HEK293T (cell line): Measurements from ENCODE around the gene TPD52L2.
"Not testable (repeated sequence)": the region's sequence is repeated elsewhere in the genome, so short reads cannot be mapped to it uniquely, and the experiment has no call there.

Source experiments
- CTCF ChIA-PET: fragments of 350-600 bp; formaldehyde crosslinking; extraction: SDS; loops from one replicate; lab custom pipeline; 2021; ENCODE audit warnings: antibody characterized with exemption, inconsistent platforms; lab: Yijun Ruan, JAX
- POLR2A ChIA-PET: fragments of 350-600 bp; formaldehyde crosslinking; extraction: SDS; loops from one replicate; lab custom pipeline; 2020; ENCODE audit warnings: antibody characterized with exemption, inconsistent platforms; lab: Yijun Ruan, JAX
- DNase-seq: peaks from one replicate; pipeline ENCODE4 v3.0.0; 2012; ENCODE audit warnings: mixed read lengths; ENCODE audit errors: extremely low spot score
- ARNT ChIP-seq: fragments of 450-650 bp; IDR thresholded peaks from 2 replicates; pipeline ENCODE4 v1.6.1; 2017; ENCODE audit warnings: mild to moderate bottlenecking
- BHLHE40 ChIP-seq: fragments of 450-650 bp; IDR thresholded peaks from 2 replicates; pipeline ENCODE4 v1.6.1; 2016; ENCODE audit warnings: mild to moderate bottlenecking, moderate library complexity, borderline replicate concordance
- CTBP1 ChIP-seq: fragments of 450-650 bp; IDR thresholded peaks from 2 replicates; pipeline ENCODE4 v1.6.1; 2016; ENCODE audit warnings: borderline replicate concordance
- ELF4 ChIP-seq: fragments of 450-650 bp; IDR thresholded peaks from 2 replicates; pipeline ENCODE4 v1.6.1; 2017; ENCODE audit warnings: antibody characterized with exemption
- FOXA1 ChIP-seq: fragments of 450-650 bp; IDR thresholded peaks from 2 replicates; pipeline ENCODE4 v1.6.1; 2016; ENCODE audit warnings: mild to moderate bottlenecking
- FOXK2 ChIP-seq: fragments of 450-650 bp; IDR thresholded peaks from 2 replicates; pipeline ENCODE4 v1.6.1; 2016; ENCODE audit warnings: mild to moderate bottlenecking
- FOXM1 ChIP-seq: fragments of 450-650 bp; IDR thresholded peaks from 2 replicates; pipeline ENCODE4 v1.6.1; 2017; ENCODE audit warnings: mild to moderate bottlenecking, borderline replicate concordance
- HDGF ChIP-seq: fragments of 450-650 bp; IDR thresholded peaks from 2 replicates; pipeline ENCODE4 v1.6.1; 2017; ENCODE audit warnings: antibody characterized with exemption, borderline replicate concordance
- L3MBTL2 ChIP-seq: fragments of 450-650 bp; conservative IDR thresholded peaks from 2 replicates; pipeline ENCODE4 v1.6.1; 2016; ENCODE audit warnings: mild to moderate bottlenecking
- LEF1 ChIP-seq: fragments of 450-650 bp; IDR thresholded peaks from 2 replicates; pipeline ENCODE4 v1.6.1; 2017; ENCODE audit warnings: mild to moderate bottlenecking, borderline replicate concordance
- NFRKB ChIP-seq: fragments of 450-650 bp; IDR thresholded peaks from 2 replicates; pipeline ENCODE4 v1.6.1; 2016; ENCODE audit warnings: mild to moderate bottlenecking, moderate library complexity
- PKNOX1 ChIP-seq: fragments of 450-650 bp; IDR thresholded peaks from 2 replicates; pipeline ENCODE4 v1.6.1; 2016
- SP1 ChIP-seq: fragments of 450-650 bp; IDR thresholded peaks from 2 replicates; pipeline ENCODE4 v1.6.1; 2017
- SUZ12 ChIP-seq: fragments of 450-650 bp; IDR thresholded peaks from 2 replicates; pipeline ENCODE4 v1.6.1; 2016; ENCODE audit warnings: mild to moderate bottlenecking
- TARDBP ChIP-seq: fragments of 450-650 bp; IDR thresholded peaks from 2 replicates; pipeline ENCODE4 v1.6.1; 2016
- ZNF384 ChIP-seq: fragments of 450-650 bp; IDR thresholded peaks from 2 replicates; pipeline ENCODE4 v1.6.1; 2016

The TPD52L2 gene

GRCh38 chr20:63915471-63915870 lies 50.4 kb downstream of the TPD52L2 start:
- DNase-seq: no peak
- TF ChIP-seq NFRKB (no peak), ZNF384 (no peak), L3MBTL2 (no peak), HDGF (no peak), LEF1 (no peak)
- CTCF ChIA-PET: no interaction called here
- POLR2A ChIA-PET: no interaction called here

GRCh38 chr20:63916371-63916939 lies 51.4 kb downstream of the TPD52L2 start:
- DNase-seq, CTCF ChIA-PET, POLR2A ChIA-PET: not testable (repeated sequence)

GRCh38 chr20:63917811-63918210 lies 52.7 kb downstream of the TPD52L2 start:
- no peak for TF ChIP-seq LEF1
- no peak for TF ChIP-seq SUZ12
- no peak for TF ChIP-seq ARNT
- no peak for TF ChIP-seq CTBP1
- TF ChIP-seq ELF4: no peak
- TF ChIP-seq BHLHE40: no peak
- TF ChIP-seq FOXA1: no peak
- TF ChIP-seq FOXM1: no peak
- no peak for TF ChIP-seq NFRKB
- DNase-seq: no peak
- ChIA-PET CTCF (interaction anchor here (0.5 kb wide), 1 partner anchor 12 kb away, joined by 4 read pairs; no protein-coding TSS in a partner anchor), POLR2A (no interaction called here)

- TF ChIP-seq BHLHE40 (no peak), FOXK2 (no peak), ARNT (no peak), CTBP1 (no peak), TARDBP (no peak), FOXM1 (no peak), NFRKB (no peak), ELF4 (no peak), L3MBTL2 (no peak), ZNF384 (no peak), FOXA1 (no peak), HDGF (no peak), LEF1 (no peak), SP1 (no peak), PKNOX1 (no peak), SUZ12 (no peak)
- CTCF ChIA-PET: no interaction called here
Measured at GRCh38 chr20:63919130-63919529, 54.1 kb downstream of the TPD52L2 start.

GRCh38 chr20:63920226-63920625 lies 55.2 kb downstream of the TPD52L2 start:
- TF ChIP-seq L3MBTL2: no peak
- DNase-seq: no peak
- CTCF ChIA-PET: no interaction called here
- POLR2A ChIA-PET: no interaction called here

More at GRCh38 chr20:63919130-63919529, 54.1 kb downstream of the TPD52L2 start:
- POLR2A ChIA-PET: no interaction called here
- no peak for DNase-seq

GRCh38 chr20:63923651-63924050 lies 58.6 kb downstream of the TPD52L2 start:
- DNase-seq: no peak
- TF ChIP-seq NFRKB (no peak), HDGF (no peak), ZNF384 (no peak), ARNT (no peak), L3MBTL2 (no peak), FOXM1 (no peak), ELF4 (no peak), BHLHE40 (no peak), LEF1 (no peak), SUZ12 (no peak), FOXA1 (no peak), PKNOX1 (no peak)
- POLR2A ChIA-PET: interaction anchor here (0.8 to 0.9 kb wide), 2 partner anchors 33 to 57 kb away, joined by 3 read pairs; partner anchors contain the start of gene UCKL1
- CTCF ChIA-PET: no interaction called here

GRCh38 chr20:63924241-63924640 lies 59.2 kb downstream of the TPD52L2 start:
- CTCF ChIA-PET: no interaction called here
- TF ChIP-seq ZNF384: no peak
- TF ChIP-seq FOXK2: no peak
- TF ChIP-seq BHLHE40: no peak
- TF ChIP-seq ARNT: no peak
- no peak for TF ChIP-seq LEF1
- no peak for TF ChIP-seq HDGF
- no peak for TF ChIP-seq FOXM1
- TF ChIP-seq FOXA1: no peak
- no peak for TF ChIP-seq CTBP1
- TF ChIP-seq SUZ12: no peak
- DNase-seq: no peak
- POLR2A ChIA-PET: no interaction called here

- DNase-seq: no peak
- CTCF ChIA-PET: interaction anchor here (1.4 kb wide), 1 partner anchor 8 kb away, joined by 3 read pairs; no protein-coding TSS in a partner anchor
- no peak for TF ChIP-seq FOXA1
- TF ChIP-seq TARDBP: no peak
- TF ChIP-seq FOXK2: no peak
- no peak for TF ChIP-seq CTBP1
- TF ChIP-seq LEF1: no peak
- no peak for TF ChIP-seq BHLHE40
- TF ChIP-seq SP1: no peak
- TF ChIP-seq HDGF: no peak
- no peak for TF ChIP-seq FOXM1
- no peak for TF ChIP-seq SUZ12
- TF ChIP-seq ELF4: no peak
- POLR2A ChIA-PET: interaction anchor here (0.9 kb wide), 1 partner anchor 15 kb away, joined by 3 read pairs; no protein-coding TSS in a partner anchor
Measured at GRCh38 chr20:63926298-63926697, 61.2 kb downstream of the TPD52L2 start.
